T-helper 22 cell (primary cell): Measurements from ENCODE around the gene S100A13.
"Not testable (repeated sequence)": the region's sequence is repeated elsewhere in the genome, so short reads cannot be mapped to it uniquely, and the experiment has no call there.

ENCODE experiments used
- DNase-seq: peaks from one replicate; pipeline ENCODE4 v3.0.0-alpha.2; 2020; ENCODE audit warnings: low read depth

S100A13 gene

DNA sequence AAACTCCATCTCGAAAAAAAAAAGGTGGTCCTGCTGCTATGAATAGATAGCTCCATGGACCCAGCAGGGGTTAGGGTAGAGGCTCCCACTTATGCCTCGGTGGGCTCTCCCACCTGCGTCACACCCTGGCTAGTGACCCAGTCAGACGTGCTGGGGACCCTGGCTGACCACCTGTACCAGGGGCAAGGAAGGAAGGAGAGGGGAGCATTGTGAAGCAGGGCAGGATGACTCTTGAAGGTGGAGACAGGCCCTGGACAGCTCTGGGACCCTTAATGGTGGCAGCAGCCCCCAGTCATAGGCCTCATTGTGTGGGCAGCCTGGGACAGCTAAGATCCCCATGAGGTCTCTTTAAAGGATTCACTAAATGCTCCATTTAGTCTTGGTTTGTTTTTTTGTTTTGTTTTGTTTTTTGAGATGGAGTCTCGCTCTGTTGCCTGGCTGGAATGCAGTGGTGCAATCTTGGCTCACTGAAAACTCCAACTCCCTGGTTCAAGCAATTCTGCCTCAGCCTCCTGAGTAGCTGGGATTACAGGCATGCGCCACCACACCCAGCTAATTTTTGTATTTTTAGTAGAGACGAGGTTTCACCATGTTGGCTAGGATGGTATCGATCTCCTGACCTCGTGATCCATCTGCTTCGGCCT is 20.8 kb upstream of the S100A13 start:
- no peak for DNase-seq

DNA sequence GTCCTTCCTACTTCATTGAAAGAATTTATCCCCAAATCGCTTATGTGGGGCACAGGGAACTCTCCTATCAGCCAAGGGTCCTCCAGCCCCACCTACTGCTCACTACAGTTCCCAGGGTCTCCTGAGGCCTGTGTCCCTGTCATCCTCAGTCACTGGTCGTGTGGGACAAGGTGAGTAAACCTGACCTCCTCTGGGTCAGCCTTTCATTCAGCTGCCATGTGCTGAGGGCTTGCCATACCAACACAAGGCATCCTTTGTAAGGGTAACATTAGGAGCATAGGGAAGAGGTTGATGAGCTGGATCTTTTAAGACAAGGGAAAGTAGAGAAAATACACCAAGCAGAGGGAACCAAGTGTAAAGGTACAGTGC is 20.0 kb upstream of the S100A13 start:
- no peak for DNase-seq

DNA sequence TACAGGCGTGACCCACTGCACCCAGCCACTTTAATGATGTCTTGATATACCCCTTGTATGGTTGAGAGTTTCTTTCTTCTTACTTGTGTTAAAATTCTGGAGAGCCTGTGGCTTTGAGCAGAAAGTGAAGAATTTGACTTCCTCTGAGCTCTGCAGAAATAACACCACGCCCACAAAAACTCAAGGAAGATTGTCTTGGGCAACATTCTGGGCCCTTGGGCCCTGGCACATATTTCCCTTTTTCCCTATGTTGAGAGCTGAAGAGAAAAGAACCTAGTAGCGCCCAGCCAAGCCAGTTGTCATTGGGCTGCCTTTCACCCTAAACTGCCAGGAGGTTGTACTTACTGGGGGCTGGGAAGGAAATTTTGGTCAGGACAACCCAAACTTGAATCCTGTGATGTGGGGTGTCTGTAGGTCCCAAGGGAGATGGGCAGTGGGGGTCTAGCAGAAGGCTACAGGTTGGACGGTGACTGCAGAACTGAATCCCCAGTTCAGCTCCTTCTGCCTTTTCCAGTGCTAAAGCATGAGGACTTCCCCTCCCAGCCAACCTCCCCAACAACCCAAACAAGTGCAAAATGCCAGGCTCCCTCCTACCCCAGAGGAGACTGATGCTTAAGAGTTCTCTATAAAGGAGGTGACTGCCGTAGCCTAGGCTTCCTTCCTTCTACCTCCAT is 19.5 kb upstream of the S100A13 start:
- DNase-seq: no peak

DNA sequence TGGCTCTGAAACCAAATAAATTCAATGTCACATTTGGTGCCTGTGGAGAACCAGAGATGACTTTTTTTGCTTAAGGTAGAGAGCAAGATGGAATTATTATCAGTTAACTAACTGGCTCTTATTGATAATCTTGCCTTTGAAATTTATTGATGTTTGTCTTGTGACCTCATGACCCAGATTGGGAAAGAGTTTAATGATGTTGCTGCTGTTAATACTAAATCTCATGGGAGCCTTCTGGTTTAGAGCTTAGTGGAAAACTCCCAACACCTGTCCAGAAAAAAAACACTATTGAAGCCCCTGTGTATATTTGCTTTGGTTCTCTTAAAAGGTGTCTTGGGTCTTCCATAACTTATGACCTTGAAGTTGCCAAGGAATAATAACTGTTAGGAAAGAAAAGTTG is 16.5 kb upstream of the S100A13 start:
- no peak for DNase-seq

DNA sequence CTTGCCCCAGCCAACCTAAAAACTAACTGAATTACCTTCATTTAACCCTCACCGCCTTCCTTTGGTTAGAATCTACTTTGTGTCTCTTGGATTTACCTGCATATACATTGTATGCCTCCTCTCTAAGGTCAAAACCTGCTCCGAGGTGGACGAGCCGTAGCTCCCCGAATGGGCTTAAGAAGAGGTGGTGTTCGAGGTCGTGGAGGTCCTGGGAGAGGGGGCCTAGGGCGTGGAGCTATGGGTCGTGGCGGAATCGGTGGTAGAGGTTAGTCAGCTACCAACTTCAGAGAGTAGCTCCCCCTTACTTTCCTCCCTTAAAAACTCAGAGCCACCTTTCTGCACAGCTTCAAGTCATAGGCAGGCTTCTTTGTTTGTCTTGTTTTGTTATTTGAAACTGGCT is 15.8 kb upstream of the S100A13 start:
- DNase-seq: no peak

DNA sequence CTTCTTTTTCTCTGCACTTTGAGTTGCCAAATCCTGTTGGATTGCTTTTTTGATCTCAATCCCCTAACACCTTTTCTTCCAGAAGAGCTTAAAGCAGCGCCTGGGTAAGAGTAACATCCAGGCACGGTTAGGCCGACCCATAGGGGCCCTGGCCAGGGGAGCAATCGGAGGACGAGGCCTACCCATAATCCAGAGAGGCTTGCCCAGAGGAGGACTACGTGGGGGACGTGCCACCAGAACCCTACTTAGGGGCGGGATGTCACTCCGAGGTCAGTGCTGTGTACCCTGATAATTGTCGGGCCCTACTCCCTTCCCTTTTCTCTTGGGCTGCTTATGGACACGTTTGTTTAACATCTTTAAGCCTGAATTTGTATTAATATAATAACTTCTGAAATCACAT is 14.9 kb upstream of the S100A13 start:
- DNase-seq: no peak

DNA sequence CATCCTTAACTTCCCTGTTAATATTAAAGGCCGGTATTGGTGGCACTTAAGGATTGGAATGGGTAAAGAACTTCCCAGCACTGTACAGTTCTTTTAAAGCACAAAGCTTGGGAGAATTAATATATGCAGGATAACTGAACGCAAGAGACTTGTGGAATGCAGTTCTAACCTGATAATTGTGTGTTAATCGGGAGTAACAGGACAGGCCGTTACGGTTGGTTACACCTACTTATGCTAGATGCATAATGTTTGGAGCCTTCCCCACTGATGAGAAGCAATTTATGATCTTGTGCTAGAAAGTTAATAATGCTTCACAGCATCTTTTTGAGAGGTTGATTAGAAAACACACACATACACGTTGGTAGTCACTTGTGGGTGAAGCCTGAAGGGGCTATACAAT is 13.6 kb upstream of the S100A13 start:
- no peak for DNase-seq

DNA sequence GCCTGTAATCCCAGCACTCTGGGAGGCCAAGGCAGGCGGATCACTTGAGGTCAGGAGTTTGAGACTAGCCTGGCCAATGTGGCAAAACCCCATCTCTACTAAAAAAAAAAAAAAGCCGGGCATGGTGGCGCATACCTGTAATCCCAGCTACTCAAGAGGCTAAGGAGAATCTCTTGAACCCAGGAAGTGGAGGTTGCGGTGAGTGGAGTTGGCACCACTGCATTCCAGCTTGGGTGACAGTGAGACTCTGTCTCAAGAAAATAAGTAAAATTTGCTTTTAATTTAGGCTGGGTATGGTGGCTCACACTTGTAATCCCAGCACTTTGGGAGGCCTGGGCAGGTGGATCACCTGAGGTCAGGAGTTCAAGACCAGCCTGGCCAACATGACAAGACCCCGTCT is 12.9 kb upstream of the S100A13 start:
- not testable (repeated sequence) for DNase-seq

DNA sequence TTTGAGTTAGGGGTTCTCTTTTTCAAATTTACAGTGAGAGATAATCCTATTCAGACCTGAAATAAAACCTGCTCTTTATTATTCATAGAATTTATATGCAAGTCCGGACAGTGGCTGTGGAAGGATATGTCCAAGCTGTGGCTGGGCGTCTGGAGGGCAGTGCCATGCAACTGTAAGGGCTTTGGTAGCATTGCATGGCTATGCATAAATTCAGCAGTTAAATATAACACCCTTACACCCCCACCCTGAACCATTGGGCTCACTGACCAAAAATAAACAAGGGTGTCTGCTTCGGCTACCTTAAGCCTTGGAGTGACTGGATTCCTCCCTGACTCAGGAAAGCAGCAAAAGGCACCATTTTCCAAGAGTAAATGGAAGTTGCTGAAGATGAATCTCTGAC is 12.0 kb upstream of the S100A13 start:
- no peak for DNase-seq

DNA sequence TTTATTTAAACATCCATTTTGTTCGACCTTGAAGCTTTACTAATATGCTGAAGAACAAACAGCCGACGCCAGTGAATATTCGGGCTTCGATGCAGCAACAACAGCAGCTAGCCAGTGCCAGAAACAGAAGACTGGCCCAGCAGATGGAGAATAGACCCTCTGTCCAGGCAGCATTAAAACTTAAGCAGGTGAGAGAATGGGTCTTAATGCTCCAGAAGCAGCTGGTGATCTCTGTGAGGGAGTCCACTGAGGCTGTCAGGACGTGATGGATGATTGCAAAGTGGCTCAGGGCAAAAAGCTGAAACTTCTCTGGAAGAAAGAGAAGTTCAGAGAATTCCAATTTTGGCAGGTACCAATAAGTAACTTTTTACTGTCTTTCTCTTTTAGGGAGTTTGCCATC is 11.0 kb upstream of the S100A13 start:
- no peak for DNase-seq

DNA sequence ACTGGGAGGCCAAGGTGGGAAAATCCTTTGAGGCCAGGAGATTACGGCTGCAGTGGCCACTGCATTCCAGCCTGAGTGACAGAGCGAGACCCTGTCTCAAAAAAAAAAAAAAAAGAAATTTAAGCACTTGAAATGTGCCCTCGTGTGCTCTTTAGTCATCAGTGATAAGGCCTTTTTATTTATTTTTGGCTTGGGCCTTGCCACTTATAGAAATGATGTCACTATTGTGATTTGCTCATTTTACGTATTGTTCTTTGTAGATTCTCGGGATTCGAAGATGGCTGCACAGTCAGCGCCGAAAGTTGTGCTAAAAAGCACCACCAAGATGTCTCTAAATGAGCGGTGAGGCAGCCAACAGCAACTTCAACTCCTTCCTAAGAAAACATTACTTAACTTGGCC is 9.0 kb upstream of the S100A13 start:
- DNase-seq: no peak

DNA sequence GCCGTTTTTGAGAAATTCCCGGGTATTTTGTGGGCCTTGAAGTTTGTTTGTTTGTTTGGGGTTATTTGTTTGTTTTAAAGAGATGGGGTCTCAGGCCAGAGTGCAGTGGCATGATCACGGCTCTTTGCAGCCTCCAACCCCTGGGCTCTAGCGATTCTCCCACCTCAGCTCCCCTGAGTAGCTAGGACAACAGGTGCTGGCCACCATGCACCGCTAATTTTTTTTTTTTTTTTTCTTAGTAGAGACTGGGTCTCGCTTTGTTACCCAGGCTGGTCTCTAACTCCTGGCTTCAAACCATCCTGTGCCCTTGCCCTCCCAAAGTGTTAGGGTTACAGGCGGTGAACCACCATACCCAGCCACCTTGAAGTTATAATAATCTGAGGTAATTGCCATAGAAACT is 8.6 kb upstream of the S100A13 start:
- DNase-seq: no peak

DNA sequence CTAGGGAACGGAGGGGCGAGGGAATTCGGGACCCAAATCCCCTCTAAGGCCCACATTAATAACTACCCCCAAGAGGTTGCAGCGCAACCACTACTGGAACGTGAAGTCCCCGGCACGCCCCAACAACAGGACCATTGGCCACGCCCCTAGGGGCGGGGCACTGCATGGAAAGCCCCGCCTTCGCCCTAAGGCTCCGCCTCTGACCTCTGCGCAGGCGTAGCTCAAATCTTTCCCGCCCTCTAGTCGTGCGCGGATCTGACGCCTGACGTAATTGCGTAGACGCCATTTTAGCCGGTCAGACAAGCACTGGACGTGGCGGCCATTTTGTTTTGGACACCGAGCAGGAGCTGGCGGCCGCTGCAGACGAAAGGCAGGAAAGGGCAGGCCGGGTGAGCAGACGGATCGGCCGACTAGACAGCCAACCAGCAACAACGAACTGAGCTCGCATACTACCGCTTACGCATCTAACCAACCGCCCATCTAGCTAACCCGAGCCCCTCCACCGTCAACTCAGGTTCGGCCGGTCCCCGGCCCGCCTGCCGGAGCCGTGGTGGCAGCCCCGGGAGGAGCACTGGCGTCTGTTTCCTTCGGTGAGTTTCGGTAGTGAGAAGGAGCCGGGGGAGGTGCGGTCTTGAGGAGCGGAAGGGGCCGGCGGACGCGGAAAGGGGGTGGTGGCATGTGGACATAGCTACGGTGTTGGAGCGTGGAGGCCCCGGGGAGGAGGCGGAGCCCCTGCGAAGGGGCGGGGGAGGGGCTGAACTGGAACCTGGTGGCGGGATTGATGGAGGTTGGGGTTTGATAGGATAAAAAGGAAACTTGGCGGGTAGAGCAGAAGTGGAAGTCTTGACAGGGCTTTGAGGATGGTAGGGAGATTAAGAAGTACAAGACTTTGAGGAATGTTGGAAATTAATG is 6.7 kb upstream of the S100A13 start, which contains the start of gene CHTOP:
Gene CHTOP (plus strand): TSS at position 313 of the 912 bp plus-strand sequence. CDS start 2,523 bp downstream, outside the sequence.
- peak; percentile 90 for DNase-seq

DNA sequence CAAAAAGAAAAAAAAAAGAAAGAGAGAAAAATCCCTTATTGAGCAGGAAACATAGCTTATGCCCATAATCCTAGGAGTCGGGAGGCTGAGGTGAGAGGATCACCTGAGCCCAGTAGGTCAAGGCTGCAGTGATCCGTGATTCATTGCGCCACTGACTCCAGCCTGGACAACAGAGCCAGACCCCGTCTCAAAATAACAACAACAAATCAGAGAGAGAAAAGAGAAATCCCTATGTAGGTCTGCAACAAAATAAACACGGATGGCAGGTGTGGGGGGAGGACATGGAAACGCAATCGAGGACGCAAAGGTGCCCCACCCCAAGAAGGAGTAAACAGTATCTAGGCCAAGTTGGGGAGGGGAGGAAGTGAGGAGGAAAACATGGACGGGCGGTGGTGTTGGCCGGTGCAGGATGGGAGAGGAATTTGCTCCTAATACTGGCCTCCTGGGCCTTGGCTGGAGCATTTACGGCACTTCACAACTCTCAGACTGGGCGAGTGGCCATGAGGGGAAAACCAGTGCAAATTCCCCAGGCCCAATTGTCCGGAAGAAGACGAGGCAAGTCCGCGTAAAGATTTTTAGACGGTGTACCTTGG is 6.0 kb upstream of the S100A13 start:
- DNase-seq: no peak

DNA sequence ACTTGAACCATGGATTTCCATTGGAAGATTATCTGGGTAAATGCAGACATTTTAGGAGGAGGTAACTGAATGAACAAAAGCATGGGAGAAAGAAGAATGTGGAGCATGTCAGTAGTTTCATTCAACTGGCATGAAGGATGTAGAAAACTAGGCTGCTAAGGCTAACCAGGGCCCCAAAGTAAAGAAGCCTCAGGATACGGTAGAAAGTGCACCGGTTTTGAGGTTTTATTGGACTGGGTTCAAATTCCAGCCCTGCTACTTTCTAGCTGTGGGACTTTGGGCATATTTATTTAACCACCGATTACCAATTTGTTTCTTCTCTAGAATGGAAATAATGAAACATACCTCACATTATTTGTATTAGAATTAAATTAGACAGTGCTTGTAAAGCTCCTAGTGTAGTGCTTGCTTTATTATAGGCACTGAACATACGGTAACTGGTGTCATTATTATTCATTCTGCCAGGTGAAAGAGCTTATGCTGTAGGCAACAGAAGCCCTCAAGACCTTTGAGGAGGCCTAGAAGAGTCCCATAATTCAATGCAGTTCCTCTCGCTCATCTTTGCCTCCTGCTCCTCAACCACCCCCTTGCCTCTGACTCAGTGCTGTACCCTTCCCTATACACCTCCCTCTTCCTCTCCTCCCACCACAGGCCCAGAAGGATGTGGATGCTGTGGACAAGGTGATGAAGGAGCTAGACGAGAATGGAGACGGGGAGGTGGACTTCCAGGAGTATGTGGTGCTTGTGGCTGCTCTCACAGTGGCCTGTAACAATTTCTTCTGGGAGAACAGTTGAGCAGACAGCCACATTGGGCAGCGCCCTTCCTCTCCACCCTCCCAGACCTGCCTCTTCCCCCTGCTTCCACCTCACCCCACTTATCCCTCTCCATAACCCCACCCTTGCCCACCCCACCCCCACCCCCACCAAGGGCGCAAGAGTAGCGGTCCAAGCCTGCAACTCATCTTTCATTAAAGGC is 4.0 kb upstream of the S100A13 start:
- no peak for DNase-seq

DNA sequence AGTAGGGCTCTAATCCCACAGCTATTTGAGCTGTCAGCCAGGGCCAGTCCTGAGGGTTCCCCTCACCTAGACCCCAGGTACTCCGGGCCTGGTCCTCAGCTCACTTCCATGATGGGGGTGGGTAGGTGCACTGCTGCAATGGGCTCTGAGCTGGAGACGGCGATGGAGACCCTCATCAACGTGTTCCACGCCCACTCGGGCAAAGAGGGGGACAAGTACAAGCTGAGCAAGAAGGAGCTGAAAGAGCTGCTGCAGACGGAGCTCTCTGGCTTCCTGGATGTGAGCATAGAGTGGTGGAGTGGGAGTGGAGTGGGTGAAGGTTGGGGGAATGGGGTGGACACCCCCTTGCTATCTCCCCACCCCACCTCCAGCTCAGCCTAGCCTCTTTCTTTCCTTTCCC is 3.1 kb upstream of the S100A13 start:
- no peak for DNase-seq

DNA sequence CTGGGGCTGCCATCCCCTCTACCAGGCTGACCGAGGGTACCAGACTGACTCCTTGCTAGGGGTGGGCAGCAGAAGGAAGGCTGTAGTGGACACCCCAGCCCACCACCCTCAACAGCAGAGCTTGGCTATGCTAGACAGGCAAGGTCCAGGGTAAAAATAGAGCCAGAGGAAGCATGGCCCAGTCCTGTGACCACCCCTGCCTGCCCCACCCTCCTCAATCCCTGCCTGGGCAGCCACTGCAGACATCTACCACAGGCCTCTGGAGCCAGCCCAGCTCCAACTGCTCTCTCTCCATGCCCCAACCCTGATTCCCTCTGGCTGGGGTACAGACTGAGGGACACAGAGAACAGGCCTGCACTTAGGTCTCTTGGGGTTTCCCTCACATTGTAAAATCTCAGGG is 2.7 kb upstream of the S100A13 start:
- no peak for DNase-seq

DNA sequence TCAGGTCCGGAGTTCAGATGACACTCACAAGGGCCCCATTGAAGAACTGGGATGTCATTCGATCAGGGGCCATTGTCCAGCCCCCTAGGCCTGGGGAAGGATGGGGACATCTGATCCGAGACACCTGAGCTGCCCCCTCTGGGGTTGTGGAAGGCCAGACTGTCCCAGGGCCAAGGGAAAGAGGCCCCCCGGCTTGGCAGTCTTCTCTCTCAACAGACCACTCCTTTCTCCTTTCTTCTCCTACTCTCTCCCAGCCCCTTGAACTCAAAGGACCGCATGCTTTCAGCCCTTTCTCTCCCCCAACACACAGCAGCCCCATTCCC is 2.0 kb upstream of the S100A13 start:
- DNase-seq: no peak

DNA sequence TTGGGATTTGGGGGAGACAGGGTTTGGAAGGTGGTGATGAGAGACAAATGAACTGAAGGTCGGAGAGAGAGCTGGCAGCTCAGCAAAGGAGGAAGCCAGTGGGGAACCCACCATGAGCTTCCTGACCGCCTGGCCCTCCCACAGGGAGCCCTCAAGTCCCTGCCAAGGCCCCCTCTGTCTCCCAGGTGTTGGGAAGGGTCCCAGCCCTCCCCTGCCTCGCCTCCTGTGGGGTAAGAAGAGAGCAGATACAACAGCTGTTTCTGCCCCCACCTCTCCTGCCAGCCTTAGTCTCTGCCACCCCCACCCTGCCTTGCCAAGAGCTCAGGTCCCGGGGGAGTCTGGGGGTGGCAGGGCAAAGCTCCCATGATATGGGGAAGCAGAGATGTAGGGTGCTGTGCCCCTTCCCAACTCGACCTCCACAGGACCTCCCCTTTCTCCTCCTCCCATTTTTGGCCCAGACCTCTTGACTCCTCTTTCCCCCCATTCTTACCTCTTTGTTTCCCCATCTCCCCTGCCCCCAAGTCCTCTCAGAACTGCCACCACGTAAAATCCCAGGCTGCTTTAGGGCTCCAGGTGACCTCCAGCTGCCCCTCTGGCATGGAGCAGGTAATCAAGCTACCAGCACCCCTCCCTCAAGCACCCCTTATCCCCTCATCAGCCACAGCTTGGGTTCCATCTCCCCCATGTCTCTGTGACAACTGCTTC is 1.5 kb upstream of the S100A13 start:
- DNase-seq: no peak

DNA sequence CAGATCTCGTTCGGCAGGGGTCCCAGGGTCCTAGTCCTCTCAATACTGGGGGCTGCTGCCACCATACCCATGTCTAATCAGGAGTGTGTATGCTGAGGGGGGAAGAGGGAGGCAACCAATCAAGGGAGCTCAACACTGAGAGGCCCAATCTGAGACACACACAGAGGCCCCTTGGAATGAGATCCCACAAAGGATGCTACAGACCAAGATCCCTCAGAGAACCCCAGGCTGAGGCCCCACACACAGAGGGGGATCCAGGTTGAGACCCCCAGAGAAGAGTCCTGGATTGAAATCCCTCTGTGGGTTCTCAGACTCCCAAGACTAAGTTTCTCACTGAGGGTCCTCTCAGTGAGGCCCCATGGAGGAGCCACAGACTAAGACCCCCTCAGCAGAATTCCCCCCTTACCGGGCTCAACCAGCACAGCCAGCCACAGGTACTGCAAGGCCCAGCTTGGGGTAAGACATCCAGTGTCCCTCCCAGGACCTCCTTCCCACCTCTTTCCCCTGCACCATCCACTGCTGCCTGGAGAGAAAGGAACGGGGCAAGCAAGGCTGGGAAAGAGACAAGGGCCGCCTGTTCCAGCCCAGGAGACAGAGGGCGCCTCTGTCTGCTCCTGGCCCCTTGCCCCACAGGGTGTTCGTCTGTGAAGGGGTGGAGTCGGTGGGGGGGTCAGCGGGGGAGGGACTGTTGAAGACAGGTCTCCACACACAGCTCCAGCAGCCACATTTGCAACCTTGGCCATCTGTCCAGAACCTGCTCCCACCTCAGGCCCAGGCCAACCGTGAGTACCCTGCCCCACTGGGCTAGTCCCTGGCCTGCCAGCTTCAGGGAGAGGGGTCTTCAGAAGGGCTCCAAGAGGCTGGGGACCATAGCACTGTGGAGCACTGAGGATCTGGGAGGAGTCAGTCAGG is 666 bp upstream of the S100A13 start, which contains the start of gene S100A1:
Gene S100A1 (plus strand): TSS at position 720 of the 912 bp plus-strand sequence. CDS start 2,088 bp downstream, outside the sequence.
- no peak for DNase-seq
